T-helper 1 cell (primary cell): ENCODE measurements around the gene CDC42BPA.

Experiments used
- DNase-seq, 5 donors: peaks; one replicate each; pipeline ENCODE4 v3.0.0-alpha.2; 2012 to 2020

The CDC42BPA gene

DNA sequence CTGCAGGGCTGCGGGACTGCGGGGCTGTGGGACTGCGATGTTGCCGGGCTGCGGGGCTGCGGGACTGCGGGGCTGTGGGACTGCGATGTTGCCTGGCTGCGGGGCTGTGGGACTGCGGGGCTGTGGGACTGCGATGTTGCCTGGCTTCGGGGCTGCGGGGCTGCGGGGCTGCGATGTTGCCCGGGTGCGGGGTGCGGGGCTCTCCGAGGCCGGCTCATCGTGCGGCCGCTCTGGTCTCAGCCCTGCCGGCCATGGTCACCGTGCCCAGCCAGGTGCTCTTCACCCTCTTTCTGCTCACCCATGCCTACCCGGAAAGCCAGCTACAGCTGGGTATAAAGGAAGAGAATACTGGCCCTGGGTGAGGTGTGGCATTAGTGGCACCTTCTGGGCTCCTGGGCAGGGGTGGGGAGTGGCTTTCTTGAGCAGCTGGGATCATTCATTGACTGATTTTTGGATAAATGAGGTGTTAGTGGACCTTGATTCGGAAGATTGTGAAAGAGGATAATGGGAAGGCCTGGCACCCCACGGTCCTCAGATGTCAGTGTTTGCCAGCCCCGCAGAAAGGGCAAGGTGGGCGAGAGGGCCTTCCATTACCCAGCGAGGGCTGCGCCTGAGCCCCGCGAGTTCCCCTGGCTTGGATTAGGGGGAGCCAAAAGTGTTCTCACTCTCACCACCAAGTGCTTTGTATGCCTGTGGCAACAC, 341.9 kb downstream of the CDC42BPA start:
- DNase-seq = no peak

DNA sequence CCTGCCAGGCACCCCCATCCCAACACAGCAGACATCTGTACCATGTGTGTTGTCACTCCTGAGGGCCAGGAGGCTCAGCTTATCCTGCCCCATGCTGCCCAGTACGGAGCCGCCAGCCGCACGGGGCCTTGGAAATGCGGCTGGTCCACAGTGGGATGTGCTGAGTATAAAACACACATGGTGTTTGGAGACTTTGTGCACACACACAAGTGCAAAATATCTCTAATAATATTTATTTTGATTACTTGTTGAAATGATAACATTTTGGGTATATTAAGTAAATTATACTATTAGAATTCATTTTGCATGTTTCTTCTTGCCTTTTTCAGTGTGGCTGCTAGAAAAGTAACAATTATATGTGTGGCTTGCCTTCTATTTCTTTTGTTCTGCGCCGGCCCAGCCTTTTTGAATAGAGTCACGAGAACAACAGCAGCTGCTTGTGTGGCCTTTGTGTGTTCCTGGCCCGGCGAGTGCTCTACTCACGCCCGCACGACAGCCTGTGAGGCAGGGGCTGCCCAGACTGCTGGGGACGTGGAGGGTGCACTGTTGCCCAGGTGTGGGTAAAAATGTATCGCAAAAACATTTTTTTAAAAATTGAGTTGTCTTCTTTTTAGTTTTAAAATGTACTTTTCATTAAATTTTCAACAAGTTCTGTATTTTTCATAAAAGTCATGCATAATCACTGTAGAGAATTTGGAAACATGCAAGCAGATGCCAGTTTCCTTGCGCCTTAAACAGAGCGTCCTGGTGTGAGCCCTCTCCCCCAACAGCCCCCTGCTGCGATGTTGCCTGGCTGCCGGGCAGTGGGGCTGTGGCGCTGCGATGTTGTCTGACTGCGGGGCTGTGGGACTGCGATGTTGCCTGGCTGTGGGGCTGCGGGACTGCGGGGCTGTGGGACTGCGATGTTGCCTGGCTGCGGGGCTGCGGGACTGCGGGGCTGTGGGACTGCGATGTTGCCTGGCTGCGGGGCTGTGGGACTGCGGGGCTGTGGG, 342.7 kb downstream of the CDC42BPA start:
- no peak for DNase-seq

DNA sequence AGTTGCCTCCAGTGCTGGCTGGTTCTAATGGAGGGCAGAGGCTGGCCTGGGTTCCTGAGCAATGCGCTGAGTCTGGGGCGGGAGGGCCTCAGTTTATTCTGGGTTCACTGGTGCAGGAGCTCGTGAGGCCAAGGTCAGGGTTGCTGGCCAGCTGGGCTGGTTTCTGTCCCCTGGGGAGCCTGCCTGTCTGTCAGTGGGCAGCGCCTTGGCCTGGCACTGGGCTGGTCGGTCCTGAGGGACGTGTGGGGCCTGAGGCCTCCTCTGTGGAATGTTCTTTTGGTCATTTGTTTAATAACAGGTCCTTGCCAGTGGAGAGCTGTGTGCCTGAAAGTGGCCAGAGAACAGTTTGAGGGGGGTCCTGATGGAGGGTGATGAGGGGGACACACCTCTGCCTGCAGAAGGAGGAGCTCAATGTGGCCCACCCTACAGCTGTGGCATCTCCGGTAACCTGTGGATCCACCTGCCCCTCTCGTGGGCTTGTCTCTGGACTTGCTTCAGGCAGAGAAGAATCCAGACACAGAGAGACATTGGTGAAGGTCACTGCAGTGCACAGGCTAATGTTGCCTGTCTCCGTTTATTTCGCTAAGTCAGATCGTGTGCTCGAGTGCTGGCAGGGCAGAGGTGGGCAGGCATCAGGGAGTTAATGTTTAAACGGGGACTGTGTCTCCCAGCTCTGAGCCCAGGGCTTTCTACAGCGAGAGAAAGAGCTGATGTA, 343.6 kb downstream of the CDC42BPA start:
- no peak for DNase-seq

DNA sequence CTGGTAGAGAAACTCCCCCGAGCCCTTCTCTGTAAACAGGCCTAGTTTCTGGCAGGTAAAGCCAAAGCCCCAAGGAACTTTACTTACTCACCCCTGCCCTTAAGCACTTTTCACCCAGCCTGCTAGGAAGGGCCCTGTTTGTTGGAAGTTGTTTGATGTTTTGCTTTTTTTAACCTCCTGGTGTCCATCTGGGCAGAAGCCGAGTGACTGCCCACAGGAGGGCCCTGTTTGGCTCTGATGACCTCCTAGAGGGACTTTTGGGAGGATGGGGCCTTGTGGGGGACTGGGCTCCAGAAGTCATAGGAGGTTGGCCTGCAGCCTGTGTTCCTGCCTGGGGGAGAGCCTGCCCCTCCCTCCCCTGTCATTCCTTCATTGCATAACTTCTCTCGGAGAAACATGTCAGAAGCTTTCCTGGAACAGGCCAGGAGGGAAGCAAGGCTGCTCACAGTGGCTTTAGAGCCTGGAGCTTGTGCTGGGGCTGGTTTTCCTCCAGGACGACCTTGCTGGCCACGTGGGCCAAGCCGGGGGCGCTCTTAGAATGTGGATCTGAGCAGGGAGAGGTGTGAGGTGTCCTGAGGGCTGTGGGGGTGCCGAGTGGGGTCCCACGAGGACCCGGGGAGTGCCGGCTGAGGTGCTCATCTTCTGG, 344.3 kb downstream of the CDC42BPA start:
- DNase-seq = no peak

DNA sequence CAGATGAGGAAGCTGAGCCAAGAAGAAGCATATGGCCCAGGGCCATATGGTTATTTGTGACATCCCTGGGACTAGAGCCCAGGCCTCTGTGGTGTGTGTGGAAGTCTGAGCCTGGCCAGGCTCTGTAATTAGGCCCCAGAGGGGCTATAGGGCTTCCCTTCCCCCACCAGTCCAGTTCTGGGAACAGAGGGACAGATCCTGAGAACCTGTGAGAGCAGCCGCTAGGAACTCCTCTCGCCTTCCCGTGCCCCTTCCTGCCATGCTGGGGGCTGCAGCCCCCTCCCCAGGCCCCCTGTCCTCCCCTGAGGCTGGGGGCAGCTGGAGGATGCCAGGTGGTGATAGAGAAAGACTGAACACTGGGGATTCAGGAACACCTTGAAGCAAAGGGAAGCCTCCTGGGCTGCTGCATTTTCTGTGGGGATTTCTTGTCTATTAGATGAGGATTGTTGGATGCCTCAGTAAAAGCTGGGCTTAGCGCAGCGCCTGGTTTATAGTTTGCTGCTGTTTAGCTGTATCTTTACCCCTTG, 344.9 kb downstream of the CDC42BPA start:
- DNase-seq = no peak

DNA sequence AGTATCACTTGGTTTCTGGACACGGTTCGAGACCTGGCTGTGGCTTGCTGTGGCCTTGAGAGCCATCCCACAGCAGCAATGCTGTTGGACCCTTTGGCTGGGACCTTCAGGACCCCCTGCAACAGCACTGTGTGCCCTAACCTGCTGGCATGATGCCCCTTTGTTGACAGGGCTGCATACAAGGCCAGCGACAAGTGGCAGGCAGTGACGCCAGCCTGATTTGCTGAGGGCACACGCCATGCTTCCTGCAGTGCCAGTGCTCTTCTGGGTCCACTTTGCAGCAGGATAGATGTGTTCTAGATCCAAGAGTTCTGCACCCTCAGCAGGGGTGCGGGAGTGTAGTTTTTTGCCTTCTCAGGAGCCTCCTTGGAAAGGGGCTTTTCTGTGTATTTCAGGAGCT, 345.4 kb downstream of the CDC42BPA start:
- DNase-seq = no peak

DNA sequence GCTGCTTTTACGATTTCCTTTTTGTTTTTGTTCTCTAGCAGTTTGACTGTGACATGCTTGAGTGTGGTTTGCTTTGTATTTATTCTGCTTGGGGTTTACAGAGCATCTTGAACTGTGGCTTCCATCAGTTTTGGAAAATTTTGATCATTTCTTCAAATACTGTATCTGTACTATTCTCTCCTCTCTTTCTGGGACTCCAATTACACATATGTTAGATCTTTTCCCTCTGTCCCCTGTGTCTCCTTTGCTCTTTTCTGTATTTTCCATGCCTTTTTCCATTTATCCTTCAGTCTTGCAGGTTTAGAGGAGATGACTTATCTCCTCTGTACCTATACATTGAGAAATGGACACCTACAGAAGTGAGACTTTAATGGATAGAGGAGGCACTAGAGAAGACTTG, 346.5 kb downstream of the CDC42BPA start:
- no peak for DNase-seq

DNA sequence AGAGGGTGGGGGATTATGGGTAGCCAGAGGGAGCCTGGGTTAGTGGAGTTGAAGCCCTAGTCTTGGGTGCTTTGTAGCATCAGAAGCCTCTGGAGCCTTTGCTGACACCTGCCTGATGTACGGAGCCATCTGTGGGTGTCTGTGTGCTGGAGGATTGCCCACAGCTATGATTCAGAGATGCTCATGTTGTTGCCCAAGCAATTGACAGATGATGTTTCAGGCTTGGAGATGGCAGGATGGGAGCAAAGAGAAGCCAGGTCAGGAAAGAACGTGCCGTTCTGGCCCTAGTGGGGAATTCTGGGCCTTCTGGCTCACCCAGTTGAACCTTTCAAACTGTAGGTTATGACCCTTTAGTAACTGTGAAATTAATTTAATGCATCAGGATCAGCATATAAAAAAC, 350.6 kb downstream of the CDC42BPA start:
- no peak for DNase-seq

DNA sequence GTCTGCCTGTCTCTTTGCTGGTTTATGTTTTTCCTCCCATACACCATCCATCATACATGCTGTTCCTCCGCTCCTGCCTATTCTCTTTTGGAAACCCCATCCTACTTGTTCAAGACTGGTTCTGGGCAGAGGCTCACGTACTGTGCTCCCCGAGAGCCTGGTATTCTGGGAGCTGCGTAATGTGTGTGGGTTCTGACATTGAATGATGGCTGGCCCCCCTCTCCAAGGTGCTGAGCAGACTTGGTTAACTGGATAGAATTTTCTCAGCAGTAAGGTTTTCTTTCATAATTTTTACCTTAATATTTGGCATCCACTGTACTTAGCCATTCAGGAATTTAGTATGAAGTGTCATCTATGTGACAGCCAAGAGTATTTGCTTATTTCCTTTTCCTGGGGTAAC, 351.6 kb downstream of the CDC42BPA start:
- no peak for DNase-seq

DNA sequence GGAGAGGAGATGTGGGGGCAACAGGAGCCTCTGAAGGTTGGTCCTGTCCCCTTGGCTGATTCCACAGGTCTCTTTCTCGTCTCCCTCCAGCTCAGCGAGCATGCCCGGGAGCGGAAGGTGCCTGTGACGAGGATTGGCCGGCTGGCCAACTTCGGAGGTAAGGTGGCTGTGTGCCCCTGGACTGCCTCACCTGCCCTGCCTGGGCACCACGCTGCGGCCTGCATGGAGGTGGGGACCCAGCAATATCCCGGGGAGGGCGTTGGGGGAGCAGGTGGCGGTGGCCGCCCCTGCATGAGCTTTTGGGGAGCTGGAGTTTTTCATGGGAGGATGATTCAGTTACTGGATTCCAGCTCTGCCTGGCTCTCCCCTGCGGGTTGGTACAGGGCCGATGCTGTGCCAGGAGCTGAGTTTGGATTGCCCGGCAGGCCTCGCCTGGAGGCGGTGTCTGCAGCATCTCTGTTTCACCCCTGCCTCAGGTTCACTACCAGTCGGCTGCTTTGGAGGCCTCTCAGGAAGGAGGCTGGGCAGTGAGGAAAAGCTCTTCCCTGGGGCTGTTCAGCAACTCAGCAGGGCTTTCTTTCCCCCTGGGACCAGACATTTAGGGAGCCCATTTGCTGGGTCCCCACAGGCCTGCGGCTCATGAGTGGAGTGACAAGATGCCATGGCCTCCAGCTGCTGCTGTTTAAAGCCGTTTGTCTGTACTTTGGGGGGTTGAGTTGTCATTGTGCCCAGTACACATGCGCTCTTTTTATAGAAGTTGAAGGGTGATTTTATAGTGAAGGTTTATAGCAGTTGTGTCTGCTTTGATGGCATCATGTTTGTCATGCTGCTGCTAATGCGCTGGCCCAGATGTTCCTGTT, 352.5 kb downstream of the CDC42BPA start:
- no peak for DNase-seq

DNA sequence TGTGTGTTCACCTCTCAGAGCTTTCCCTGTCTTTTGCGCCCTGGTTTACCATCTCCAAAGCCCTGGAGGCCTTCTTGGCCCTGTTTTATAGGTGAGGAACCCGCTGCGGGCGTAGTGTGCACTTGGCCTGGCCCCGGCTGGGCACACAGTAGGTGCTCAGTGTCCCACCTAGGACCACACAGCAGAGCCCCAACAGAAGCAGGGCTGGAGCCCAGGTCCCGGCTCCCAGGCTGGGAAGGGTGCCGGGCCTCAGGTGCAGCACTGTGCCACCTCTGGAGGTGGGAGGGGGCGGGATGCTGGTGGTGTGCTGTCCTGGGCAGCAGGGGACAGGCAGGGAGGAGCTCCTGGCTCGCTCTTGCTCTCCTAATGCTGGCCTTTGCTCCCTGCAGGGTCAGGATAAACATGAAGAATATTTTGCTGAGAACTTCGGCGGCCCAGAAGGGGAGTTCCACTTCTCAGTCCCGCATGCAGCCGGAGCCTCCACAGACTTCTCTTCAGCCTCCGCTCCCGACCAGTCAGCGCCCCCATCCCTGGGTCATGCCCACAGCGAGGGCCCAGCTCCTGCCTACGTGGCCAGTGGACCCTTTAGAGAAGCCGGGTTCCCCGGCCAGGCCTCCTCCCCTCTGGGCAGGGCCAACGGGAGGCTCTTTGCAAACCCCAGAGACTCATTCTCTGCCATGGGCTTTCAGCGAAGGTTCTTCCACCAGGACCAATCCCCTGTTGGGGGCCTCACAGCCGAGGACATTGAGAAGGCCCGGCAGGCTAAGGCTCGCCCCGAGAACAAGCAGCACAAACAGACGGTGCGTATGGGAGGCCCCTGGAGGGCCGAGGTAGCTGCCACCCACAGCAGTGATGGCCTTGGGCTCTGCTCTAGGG, 353.4 kb downstream of the CDC42BPA start:
- DNase-seq = no peak

DNA sequence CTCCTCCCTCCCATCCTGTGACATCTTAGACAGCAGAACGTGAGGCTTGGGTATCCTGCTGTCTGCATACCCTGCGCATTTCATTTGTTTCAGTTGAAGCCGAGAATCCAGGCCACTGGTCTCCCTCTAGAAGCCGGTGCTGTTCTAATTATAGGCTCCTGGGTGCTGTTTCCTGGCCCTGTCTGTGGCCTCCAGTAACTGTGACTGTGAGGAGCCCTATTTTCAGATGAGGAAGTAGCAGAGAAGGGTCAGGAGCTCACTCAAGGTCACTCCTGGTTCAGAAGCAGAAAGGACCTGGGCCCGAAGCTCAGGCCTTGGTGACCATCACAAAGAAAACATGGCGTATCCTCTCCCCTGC, 354.2 kb downstream of the CDC42BPA start:
- DNase-seq = no peak

DNA sequence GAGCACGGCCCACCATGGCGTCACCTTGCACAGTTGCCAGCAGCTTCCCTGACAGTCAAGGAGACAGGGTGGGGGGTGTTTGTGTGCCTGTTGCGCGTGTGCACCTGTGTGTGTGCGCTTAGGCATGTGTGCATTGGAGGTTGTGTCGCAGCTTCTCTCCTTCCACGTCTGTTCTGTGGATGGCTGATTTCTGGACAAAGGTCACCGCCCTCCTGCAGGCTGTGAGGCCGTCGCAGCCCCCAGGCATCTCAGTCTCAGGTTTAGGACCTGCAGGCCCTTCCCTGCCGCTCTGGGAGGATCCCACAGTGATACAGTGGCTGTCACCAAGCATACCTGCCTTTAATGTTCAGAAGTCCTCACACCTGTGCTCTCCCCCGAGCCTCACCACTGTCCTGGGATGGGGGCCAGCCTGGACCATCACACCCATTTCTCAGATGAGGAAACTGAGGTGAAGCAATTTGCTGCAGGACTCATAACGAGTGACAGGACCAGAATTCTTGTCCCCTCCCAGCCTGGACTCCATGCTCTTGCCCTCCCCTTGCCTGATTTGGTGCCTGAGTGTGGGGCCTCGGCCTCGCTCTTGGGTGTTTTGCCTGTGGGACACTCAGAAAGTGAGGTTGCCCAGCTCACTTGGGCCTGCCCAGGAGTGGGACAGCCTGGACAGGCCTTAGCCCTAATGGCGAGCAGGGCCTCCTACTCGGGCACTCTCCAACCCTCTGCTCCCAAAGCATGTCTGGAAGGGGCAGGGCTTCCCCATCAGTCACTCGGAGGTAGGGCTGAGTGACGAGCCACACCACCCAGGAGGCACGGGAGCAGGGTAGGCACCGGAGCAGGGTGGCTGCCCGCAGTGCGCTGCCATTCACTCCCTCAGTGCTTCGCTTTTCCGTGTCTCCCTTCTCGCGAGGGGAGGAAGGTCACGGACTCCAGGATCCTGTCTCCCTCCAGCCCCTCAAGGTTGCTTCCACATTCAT, 355.6 kb downstream of the CDC42BPA start:
- DNase-seq = no peak

DNA sequence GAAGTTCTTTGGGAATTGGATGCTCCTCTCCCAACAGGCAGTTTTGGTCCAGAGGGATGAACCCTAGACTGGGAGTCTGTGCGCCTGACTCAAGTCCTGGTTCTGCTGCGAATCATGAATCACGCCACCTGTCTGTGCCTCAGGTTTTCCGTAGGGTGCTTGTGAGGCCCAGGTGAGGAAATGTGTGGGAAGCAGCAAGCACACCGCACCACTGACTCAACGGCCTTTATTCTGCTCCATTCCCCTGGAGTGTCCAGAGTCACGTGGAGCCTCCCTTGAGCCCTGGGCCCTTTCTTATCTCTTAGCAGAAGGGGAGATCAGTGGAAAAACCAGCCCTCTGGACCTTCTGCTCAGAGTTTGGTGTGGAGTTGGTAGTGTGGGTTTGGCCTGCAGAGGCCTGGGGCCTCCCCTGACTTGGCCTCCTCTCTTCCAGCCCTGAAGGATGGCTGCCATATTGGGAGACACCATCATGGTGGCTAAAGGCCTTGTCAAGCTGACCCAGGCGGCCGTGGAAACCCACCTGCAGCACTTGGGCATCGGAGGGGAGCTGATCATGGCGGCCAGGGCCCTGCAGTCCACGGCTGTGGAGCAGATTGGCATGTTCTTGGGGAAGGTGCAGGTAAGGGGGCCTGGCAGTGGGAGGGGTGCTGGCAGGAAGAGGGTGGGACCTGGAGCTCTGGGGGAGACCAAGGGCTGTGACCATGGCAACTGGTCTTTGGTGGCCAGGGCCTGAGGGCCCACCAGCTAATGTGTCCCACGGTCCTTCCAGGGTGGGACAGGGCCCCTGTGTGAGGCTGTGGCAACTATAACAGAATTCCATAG, 357.1 kb downstream of the CDC42BPA start:
- no peak for DNase-seq

DNA sequence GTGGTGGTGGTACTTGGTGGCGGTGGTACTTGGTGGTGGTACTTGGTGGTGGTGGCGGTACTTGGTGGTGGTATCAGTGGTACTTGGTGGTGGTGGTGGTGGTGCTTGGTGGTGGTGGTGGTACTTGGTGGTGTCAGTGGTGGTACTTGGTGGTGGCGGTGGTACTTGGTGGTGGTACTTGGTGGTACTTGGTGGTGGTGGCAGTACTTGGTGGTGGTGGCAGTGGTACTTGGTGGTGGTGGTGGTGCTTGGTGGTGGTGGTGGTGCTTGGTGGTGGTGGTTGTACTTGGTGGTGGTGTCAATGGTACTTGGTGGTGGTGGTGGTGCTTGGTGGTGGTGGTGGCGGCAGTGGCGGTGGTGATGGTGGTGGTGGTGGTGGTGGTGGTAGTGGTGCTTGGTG, 358.0 kb downstream of the CDC42BPA start:
- no peak for DNase-seq

DNA sequence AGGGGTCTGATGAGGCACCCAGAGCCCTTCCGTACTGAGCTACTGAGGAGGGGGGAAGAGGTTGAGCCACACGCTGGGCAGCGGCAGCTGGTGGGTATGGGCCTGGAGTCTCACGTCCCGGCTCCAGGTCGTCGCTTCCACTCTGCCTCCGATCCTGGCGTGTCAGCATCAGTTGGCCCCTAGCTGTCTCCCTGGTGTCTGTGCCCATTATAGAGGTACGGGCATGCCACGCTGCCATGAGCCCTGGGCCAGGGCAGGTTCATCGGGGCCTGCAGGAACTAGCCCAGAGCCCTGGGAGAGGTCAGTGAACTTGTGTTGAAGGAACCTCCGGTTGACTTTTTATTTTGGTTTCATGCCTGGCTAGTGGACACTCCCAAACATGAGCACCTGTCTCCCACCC, 360.0 kb downstream of the CDC42BPA start:
- DNase-seq = no peak

DNA sequence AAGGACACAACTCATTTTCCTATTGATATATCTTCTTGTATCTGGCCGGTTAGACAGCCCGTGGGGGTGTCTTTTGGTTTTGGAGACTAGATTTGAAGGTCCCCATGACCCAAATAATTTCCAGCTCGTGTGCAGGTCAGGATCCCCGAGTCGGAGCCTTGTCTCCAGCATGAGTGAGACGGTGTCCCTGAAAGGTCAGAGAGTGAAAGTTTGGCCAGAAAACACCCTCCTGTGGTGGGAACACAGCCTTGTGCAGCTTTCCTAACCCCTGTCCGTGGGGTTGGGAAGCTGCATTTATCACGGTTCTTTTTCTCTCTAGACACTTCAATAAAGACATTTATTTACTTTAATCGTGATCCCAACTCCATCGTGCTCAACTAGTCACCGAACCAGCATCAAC, 360.6 kb downstream of the CDC42BPA start:
- DNase-seq = no peak

DNA sequence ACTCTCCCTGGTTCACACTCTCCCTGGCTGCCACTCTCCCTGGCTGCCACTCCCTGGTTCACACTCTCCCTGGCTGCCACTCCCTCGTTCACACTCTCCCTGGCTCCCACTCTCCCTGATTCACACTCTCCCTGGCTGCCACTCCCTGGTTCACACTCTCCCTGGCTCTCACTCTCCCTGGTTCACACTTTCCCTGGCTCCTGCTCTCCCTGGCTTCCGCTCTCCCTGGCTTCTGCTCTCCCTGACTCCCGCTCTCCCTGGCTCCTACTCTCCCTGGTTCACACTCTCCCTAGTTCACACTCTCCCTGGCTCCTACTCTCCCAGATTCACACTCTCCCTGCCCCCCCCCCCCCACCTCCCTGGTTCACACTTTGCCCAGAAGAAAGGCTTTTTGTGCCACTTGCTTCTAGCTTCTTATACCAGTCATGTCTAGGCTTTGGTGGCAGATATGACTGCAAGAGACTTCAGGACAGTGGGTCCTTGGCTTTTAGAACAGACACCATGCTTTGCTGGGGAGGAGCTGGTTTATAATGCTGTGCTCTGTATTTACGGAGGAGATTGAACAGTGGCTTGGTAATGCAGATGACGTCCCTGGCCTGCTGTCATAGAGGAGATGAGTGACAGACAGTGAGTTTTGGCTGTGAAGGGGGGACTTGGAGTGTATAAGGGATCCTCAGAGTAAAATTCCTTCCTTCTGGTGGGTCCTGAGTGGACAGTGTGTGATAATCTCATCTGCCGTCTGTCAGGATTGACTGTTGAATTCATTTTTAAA, 361.2 kb downstream of the CDC42BPA start:
- no peak for DNase-seq
